Lung (tissue), 12 donors: ENCODE results near the gene CAMK1D. TPM values are rescaled to one million over a fixed set of nuclear protein-coding genes. Genes with fewer than 3 reads are reported as not detected.
A peak's percentile ranks its signal among the peaks of the same experiment; 100 is the strongest.

Experiments used
- ATAC-seq: fragments of 200-7000 bp; cut with Tn5 transposase; one replicate; pipeline ENCODE4 v1.9.1; 2020; ENCODE audit warnings: moderate number of reproducible peaks; ENCODE audit not compliant: insufficient read depth, low FRiP score
- DNase-seq, 3 donors: peaks; one replicate each; pipeline ENCODE4 v3.0.0-alpha.2; 2013 to 2017
- H3K27ac ChIP-seq, 2 donors: one replicate each; pipeline ENCODE4 v1.5.1; 2013; ENCODE audit warnings: mild to moderate bottlenecking in 2 of 2, moderate library complexity in 2 of 2, control low read depth in 1 of 2, inconsistent platforms in 1 of 2, low read depth in 1 of 2, low read length in 1 of 2
- H3K27me3 ChIP-seq, 3 donors: one replicate each; pipeline ENCODE4 v1.5.1; 2013; ENCODE audit warnings: low read length in 2 of 3; ENCODE audit not compliant: control insufficient read depth in 3 of 3, insufficient read depth in 3 of 3
- H3K36me3 ChIP-seq, 4 donors: one replicate each; pipeline ENCODE4 v1.5.1; 2013; ENCODE audit warnings: low read length in 4 of 4, mild to moderate bottlenecking in 1 of 4, moderate library complexity in 1 of 4; ENCODE audit not compliant: control insufficient read depth in 4 of 4, insufficient read depth in 4 of 4
- H3K4me1 ChIP-seq, 5 donors: one replicate each; pipeline ENCODE4 v1.5.1; 2013; ENCODE audit warnings: low read length in 5 of 5, mild to moderate bottlenecking in 2 of 5, moderate library complexity in 1 of 5; ENCODE audit not compliant: control insufficient read depth in 5 of 5, insufficient read depth in 5 of 5
- H3K4me3 ChIP-seq: one replicate; pipeline ENCODE4 v1.5.1; 2013; ENCODE audit warnings: mild to moderate bottlenecking, control low read depth, moderate library complexity
- H3K9ac ChIP-seq, 2 donors: one replicate each; pipeline ENCODE4 v1.5.1; 2013; ENCODE audit warnings: low read length in 2 of 2, control low read depth in 1 of 2; ENCODE audit not compliant: insufficient read depth in 1 of 2
- H3K9me3 ChIP-seq, 4 donors: one replicate each; pipeline ENCODE4 v1.5.1; 2013; ENCODE audit warnings: low read length in 3 of 4, mild to moderate bottlenecking in 1 of 4, moderate library complexity in 1 of 4; ENCODE audit not compliant: control insufficient read depth in 4 of 4, insufficient read depth in 3 of 4
- WGBS, 2 donors: extraction: QIAGEN DNeasy Blood & Tissue Kit; methylation state at CpG; one replicate each; pipeline ENCODE4 v1.1.7; 2013; 5-methylcytosine and 5-hydroxymethylcytosine counted together
- polyA plus RNA-seq, 2 donors: library from polyadenylated mRNA; stranded (reverse); fragments of 200-250 nt; gene quantifications; one replicate each; pipeline ENCODE4 v1.2.1, GENCODE V29; 2013
- total RNA-seq, 2 donors: library from RNA; depleted of rRNA in 1 of 2; stranded (reverse); fragments of >200 nt in 1 of 2; gene quantifications; one replicate each; pipeline ENCODE4 v1.2.1, GENCODE V29; 2014 to 2021
- TF ChIP-seq, protein P1 (sequence below): IDR thresholded peaks from 2 replicates; pipeline ENCODE4 v1.5.1; 2012; ENCODE audit warnings: mild to moderate bottlenecking; ENCODE audit errors: control extremely low read depth, extremely low read depth
- donor health status: control.
- donor health status: control.
- donor health status: Bipolar disorder and iron deficiency.
- donor health status: healthy.
- donor health status: DM: yes; HTN: yes; CAD: no.

The CAMK1D gene
- total and polyA plus RNA-seq, 4 donors, result 3.2 to 37.4 (median 7.0) TPM

DNA sequence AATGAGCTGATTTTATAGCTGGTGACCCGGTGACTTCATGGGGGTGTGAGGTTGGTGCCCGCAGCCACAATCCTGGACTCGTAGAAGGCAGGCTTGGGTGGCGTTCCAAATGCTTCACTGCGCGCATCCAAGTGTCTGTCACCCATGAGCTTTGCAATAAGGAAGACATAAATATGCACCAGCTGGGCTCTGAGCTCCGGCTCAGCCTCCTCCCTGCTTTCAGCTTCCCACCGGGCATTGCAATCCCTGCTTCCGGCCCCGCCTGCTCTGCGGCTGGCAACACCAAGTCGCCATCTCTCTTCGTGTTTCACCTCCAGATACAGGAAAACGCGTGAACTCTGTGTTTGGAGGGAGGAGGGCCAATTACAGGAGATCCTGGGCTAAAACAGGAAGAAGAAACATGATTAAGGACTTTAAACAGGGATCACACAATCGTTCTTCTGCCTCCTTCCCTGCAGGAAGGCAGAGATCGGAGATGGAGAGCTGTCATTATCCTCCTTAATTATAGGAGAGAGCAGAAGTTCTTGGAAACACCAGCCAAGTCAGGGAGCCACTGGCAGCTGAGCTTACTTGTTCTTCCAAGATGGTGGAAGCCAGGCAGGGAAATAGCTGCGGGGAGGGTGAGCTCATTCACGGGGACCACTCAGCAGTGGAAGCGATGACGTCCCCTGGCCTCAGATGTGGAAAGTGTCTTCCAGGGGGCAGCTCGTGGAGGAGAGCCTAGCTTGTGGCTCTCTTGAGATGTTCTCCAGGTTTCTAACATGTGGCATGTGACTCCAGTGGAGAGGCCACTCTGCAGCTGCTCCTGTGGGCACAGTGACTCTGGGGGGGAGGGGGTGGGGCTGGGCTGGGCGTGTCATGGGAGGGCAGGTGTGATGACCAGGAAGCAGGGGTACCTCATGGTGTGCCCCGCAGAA, 134.9 kb downstream of the CAMK1D start:
- ATAC-seq, result no peak
- Histone ChIP-seq H3K9me3 (peaks cover 0 to 3% (median 0%) of the 10 kb centered on the region in 4 donors), H3K27ac (no peak overlapping the region), H3K4me3 (no peak overlapping the region), H3K9ac (no peak overlapping the region), H3K4me1 (peaks cover 0 to 9% (median 5%) of the 10 kb centered on the region in 5 donors), H3K27me3 (peaks cover 0 to 25% (median 0%) of the 10 kb centered on the region in 3 donors), H3K36me3 (no peaks in the 10 kb centered on the region)
- 74 to 83% methylated on average over 24 of the region's 24 CpGs for WGBS, 2 donors
- TF ChIP-seq, protein P1, sequence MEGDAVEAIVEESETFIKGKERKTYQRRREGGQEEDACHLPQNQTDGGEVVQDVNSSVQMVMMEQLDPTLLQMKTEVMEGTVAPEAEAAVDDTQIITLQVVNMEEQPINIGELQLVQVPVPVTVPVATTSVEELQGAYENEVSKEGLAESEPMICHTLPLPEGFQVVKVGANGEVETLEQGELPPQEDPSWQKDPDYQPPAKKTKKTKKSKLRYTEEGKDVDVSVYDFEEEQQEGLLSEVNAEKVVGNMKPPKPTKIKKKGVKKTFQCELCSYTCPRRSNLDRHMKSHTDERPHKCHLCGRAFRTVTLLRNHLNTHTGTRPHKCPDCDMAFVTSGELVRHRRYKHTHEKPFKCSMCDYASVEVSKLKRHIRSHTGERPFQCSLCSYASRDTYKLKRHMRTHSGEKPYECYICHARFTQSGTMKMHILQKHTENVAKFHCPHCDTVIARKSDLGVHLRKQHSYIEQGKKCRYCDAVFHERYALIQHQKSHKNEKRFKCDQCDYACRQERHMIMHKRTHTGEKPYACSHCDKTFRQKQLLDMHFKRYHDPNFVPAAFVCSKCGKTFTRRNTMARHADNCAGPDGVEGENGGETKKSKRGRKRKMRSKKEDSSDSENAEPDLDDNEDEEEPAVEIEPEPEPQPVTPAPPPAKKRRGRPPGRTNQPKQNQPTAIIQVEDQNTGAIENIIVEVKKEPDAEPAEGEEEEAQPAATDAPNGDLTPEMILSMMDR, result no peak
- DNase-seq, result no peak

DNA sequence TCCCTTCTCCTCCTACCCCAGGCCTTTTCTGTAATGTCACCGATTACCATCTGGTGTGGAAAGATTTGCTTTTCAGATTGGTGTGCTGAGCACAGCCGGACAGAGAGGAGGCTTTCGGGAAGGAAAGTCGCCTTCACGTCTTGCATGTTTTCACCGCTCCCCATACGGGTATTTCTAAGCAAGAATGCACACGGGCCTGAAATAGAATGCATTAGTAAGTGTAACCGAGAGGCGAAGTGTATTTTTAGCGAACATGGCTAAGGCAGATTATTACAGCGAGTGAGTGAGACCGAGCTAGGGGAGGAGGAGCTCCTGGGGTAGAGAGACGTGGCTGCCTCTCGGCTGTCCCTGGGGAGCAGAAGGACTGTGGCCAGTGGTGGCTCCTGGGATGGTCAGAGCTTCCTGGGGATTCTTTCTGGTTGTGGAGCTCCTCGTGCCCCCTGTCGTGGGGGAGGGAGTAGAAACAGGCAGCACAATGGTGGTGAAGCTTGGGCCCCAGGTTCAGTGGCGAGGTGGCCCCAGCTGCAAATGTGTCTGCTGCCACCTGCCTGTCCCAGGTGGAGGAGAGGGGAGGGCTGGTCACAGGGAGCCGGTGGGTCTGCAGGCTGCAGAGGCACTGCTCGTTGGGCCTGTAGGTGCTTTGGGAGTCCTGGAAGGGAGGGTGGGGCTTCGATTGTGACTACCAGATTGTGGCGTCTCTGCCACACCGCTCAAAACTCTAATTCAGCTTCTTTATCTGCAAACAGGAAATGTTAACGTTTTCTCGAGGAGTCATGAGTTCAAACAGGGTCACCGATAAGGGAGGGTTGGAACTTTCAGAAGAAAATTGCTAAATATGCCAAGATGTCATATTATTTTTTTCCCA, 135.8 kb downstream of the CAMK1D start:
- peaks cover 0 to 9% (median 5%) of the 10 kb centered on the region in 5 donors for H3K4me1 ChIP-seq
- peaks cover 0 to 3% (median 0%) of the 10 kb centered on the region in 4 donors for H3K9me3 ChIP-seq
- H3K9ac ChIP-seq, result no peak overlapping the region
- no peak overlapping the region for H3K27ac ChIP-seq
- TF ChIP-seq, protein P1, result no peak
- peaks cover 0 to 33% (median 0%) of the 10 kb centered on the region in 3 donors for H3K27me3 ChIP-seq
- WGBS, 2 donors, result 62 to 71% methylated on average over 26 of the region's 26 CpGs
- no peak overlapping the region for H3K4me3 ChIP-seq
- ATAC-seq (no peak), DNase-seq (peak in 2 of 3 donors; percentile 27 to 50)
- no peaks in the 10 kb centered on the region for H3K36me3 ChIP-seq

DNA sequence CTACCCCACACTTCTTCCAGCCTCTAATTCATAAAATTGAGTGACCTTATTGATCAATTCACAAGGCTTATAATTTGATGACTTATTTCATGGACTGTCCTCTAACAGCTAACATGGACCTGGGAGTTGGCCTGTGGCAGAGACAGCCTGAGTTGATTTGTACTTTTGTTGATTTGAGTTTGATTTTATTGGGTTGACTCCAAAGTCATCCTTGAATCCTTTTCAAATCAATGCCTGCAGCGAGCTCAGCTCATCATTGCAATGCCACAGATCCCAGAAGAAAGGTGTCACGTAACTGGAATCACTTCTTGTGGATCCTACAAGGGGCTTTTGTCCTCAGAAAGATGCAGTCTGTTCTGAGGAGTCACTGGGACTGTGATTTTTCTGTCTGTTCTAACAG, 138.0 kb downstream of the CAMK1D start:
- 82 to 88% methylated on average over 2 of the region's 2 CpGs for WGBS, 2 donors
- Histone ChIP-seq H3K4me3 (no peak overlapping the region), H3K36me3 (no peaks in the 10 kb centered on the region), H3K27ac (no peak overlapping the region), H3K9ac (no peak overlapping the region), H3K4me1 (peaks cover 0 to 9% (median 5%) of the 10 kb centered on the region in 5 donors), H3K27me3 (peaks cover 0 to 39% (median 0%) of the 10 kb centered on the region in 3 donors), H3K9me3 (no peaks in the 10 kb centered on the region)
- TF ChIP-seq, protein P1, result no peak
- no peak for DNase-seq
- ATAC-seq, result no peak
